Measurements from ENCODE around the gene ARPC4.

DNA sequence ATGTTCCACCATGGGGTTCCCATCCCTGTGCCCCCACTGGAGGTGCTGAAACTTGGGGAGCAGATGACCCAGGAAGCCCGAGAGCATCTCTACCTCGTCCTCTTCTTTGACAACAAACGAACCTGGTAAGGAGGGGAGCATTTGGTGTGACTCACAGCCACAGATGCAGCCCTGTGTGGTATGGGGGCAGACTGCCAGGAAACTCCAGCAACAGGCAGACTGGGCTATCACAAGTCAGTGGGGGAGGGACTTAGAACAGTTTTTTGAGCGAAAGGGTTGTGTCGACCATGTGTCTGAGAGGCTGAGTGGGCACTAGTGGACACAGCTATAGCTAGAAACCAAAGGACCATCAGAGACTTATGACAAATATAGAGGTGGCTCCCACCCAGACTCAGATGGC is 46.6 kb upstream of the ARPC4 start:
- TF ChIP-seq, protein P1, sequence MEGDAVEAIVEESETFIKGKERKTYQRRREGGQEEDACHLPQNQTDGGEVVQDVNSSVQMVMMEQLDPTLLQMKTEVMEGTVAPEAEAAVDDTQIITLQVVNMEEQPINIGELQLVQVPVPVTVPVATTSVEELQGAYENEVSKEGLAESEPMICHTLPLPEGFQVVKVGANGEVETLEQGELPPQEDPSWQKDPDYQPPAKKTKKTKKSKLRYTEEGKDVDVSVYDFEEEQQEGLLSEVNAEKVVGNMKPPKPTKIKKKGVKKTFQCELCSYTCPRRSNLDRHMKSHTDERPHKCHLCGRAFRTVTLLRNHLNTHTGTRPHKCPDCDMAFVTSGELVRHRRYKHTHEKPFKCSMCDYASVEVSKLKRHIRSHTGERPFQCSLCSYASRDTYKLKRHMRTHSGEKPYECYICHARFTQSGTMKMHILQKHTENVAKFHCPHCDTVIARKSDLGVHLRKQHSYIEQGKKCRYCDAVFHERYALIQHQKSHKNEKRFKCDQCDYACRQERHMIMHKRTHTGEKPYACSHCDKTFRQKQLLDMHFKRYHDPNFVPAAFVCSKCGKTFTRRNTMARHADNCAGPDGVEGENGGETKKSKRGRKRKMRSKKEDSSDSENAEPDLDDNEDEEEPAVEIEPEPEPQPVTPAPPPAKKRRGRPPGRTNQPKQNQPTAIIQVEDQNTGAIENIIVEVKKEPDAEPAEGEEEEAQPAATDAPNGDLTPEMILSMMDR (conservative IDR thresholded peaks at IDR 0.05 in 1 of 2, IDR thresholded peaks at IDR 0.05 in 1 of 2; ENCODE audit: extremely low read depth in 1 of 2, insufficient read depth in 1 of 2, low read depth in 1 of 2, low read length in 2 of 2): no peak
- TF ChIP-seq EZH2 (IDR thresholded peaks at IDR 0.05; ENCODE audit: borderline replicate concordance, low read length): no peak

All from mammary epithelial cell (primary cell).